GM13976 (cell line): Measurements from ENCODE around the gene NF1.

Experiments used
- DNase-seq: peaks from one replicate; pipeline ENCODE4 v3.0.0; 2012; ENCODE audit warnings: low spot score
- in situ Hi-C: fragments of 300-500 bp; cut with MboI; formaldehyde crosslinking; loops from one replicate; pipeline ENCODE4 v1.12.0; 2022; ENCODE audit warnings: low sequenced_read_pairs, mixed read lengths, inconsistent platforms; ENCODE audit not compliant: unreplicated experiment
- TF ChIP-seq, protein P1 (sequence below): IDR thresholded peaks from 2 replicates; pipeline ENCODE4 v1.5.1; 2012; ENCODE audit warnings: borderline replicate concordance, mild to moderate bottlenecking; ENCODE audit not compliant: insufficient read depth; ENCODE audit errors: extremely low read depth, missing control alignments, control extremely low read depth

Gene NF1

DNA sequence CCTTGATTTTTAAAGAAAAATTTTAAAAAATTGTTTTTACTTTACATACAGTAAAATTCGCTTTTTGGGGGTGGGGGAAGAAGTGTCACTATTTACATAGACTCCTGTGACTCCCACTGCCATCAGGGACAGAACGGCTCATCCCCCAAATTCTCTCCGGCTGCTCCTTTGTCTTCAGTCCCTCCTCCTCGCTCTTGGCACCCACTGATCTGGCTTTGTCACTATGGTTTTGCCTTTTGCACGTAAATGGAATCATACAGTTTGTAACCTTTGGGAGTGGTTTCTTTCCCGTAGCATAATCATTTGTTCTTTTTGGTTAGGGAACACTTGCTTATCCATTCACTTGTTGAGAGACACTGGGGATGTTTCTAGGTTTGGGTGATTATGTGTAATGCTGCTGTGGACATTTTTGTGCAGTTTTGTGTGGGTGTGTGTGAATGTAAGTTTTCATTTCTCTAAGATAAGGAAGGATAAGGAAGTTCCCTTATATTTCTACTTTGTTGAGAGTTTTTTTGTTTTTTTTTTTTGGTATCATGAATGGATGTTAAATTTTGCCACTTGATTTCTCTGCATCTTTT, 324.1 kb downstream of the NF1 start:
- in situ Hi-C loops, result no loop called here
- TF ChIP-seq, protein P1, sequence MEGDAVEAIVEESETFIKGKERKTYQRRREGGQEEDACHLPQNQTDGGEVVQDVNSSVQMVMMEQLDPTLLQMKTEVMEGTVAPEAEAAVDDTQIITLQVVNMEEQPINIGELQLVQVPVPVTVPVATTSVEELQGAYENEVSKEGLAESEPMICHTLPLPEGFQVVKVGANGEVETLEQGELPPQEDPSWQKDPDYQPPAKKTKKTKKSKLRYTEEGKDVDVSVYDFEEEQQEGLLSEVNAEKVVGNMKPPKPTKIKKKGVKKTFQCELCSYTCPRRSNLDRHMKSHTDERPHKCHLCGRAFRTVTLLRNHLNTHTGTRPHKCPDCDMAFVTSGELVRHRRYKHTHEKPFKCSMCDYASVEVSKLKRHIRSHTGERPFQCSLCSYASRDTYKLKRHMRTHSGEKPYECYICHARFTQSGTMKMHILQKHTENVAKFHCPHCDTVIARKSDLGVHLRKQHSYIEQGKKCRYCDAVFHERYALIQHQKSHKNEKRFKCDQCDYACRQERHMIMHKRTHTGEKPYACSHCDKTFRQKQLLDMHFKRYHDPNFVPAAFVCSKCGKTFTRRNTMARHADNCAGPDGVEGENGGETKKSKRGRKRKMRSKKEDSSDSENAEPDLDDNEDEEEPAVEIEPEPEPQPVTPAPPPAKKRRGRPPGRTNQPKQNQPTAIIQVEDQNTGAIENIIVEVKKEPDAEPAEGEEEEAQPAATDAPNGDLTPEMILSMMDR, result no peak
- DNase-seq, result no peak

DNA sequence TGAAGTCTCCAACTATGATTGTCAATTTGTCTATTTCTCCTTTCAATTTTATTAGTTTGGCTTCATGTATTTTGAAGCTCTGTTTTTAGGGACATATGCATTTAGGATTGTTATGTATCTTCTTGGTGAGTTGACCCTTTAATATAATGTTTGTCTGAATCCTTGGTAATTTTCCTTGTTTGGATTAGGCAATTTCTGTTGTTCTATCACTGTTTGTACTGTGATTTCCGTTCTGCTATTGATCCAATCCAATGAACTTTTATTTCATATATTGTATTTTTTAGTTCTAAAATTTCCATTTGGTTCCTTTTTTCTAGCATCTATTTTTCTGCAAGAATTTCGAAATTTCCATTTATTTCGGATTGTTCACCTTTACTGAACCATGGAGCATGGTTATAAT, 327.7 kb downstream of the NF1 start:
- in situ Hi-C loops, result no loop called here
- TF ChIP-seq, protein P1, result no peak
- no peak for DNase-seq

DNA sequence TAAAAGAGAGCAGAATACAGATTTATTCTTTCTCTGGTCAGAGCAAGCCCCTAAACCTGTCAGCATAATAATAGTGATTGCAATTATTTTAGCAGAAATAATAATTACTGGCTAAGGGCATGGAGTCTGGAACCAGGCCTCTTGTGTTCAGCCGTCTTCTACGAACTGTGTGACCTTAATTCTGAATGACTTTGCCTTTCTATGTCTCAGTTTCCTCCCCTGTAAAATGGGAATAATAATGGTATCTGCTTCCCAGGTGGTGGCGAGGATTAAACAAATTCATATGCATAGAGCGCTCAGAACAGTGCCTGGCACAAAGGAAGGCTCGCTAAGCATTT, 330.1 kb downstream of the NF1 start:
- no peak for DNase-seq
- in situ Hi-C loops, result loop anchor here (25.0 kb wide), 1 partner anchor 412 kb away; no protein-coding TSS in a partner anchor
- TF ChIP-seq, protein P1, result no peak

DNA sequence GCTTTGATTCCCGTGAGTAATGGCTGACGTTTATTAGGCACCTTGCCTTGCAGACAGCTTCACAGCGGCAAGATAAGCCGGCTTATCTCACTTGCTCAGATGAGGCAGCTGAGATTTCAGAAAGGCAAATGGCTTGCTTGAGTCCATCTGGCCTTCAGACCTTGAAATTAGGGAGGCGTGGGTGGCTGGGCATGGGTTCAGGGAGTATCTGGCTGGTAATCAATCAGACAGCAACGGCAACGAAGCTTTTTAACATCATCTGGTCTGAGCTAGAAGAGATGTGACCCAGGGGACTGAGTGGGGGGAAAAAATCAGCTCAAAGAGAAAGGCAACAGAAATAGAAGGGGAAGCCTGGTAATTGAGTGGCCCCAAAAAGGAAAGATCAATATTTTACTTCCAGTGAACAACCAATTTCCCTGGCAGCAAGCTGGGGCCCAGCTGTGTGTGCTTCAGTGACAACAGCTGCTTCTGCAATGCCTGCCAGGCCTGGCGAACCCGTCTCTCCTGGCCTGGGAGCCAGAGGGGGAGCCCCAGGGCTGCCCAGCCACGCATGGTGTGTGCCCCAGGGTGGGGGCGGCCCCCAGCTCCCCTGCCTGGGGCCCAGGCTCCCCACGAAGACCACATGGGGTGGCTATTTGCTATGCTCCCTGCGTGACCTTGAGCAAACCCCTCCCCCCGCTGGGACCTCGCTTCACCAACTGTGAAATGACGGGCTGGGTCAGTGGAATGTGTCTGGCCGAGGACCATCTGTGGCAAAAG, 330.7 kb downstream of the NF1 start:
- in situ Hi-C loops, result loop anchor here (25.0 kb wide), 1 partner anchor 412 kb away; no protein-coding TSS in a partner anchor
- TF ChIP-seq, protein P1, result no peak
- no peak for DNase-seq
